ENCODE results near the gene ST6GALNAC2. TPM values are rescaled to one million over a fixed set of nuclear protein-coding genes. Genes with fewer than 3 reads are reported as not detected.
"Not testable (repeated sequence)": the region's sequence is repeated elsewhere in the genome, so short reads cannot be mapped to it uniquely, and the experiment has no call there.

The ST6GALNAC2 gene
- total and polyA plus RNA-seq, 4 experiments from 2014 or later = 0.95 to 3.6 (median 2.9) TPM

DNA sequence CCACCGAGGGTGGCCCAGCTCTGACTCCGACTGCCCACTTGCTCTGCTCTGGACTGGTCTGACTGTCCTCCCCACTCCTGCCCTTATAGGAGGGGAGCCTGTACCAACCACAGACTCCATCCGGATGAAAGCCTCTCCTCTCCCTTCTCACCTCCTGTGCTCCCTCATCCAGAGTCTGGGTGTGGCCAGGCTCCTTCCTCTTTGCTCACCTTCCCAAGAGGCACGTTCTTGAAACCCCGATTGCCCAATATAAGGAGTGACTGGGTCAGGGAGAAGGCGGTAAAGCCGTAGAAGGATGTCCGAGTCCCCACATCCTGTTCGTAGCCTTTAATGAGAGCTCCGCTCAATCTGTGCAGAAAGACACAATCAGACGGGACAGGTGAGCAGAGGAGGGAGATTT, 40.8 kb upstream of the ST6GALNAC2 start:
- Histone ChIP-seq H3K4me1 (ENCODE audit: insufficient read depth, low read length) (peaks cover 4% of the 10 kb centered on the region), H3K27me3 (ENCODE audit: insufficient read depth, low read length) (no peaks in the 10 kb centered on the region), H3K9me3 (ENCODE audit: control insufficient read depth in 1 of 2, low read length in 2 of 2) (no peaks in the 10 kb centered on the region), H3K27ac (ENCODE audit: low read depth, low read length) (no peak overlapping the region), H3K4me3 (ENCODE audit: low read length in 2 of 2) (no peak overlapping the region), H3K36me3 (ENCODE audit: insufficient read depth, low read length) (peaks cover 5% of the 10 kb centered on the region)
- Mint-ChIP-seq H3K36me3 (peaks cover 7 to 13% of the 10 kb centered on the region in 2 donors), H3K4me1 (peaks cover 0 to 9% (median 3%) of the 10 kb centered on the region in 4 donors), H3K27ac (peak overlapping the region in 4 of 7 donors; percentile 9 to 72 (median 24)), H3K9me3 (no peaks in the 10 kb centered on the region), H3K27me3 (no peaks in the 10 kb centered on the region), H3K4me3 (no peak overlapping the region)
- intact Hi-C loops (cut with micrococcal nuclease) = no loop called here
- DNase-seq = no peak
- POLR2A ChIA-PET (ENCODE audit: partially characterized antibody) = interaction anchor here (1.1 kb wide), 1 partner anchor 45 kb away, joined by 3 read pairs; no protein-coding TSS in a partner anchor
- CTCF ChIA-PET (ENCODE audit: partially characterized antibody) = interaction anchor here (1.0 to 8.1 kb wide), 6 partner anchors 8 to 105 kb away, joined by 3 to 126 read pairs (median 11); no protein-coding TSS in a partner anchor

- no peaks in the 10 kb centered on the region for H3K9me3 ChIP-seq (ENCODE audit: control insufficient read depth in 1 of 2, low read length in 2 of 2)
- Mint-ChIP-seq H3K36me3 (peaks cover 7 to 13% of the 10 kb centered on the region in 2 donors), H3K4me3 (no peak overlapping the region), H3K27ac (no peak overlapping the region), H3K9me3 (no peaks in the 10 kb centered on the region), H3K27me3 (no peaks in the 10 kb centered on the region), H3K4me1 (peaks cover 0 to 9% (median 3%) of the 10 kb centered on the region in 4 donors)
- H3K4me3 ChIP-seq (ENCODE audit: low read length in 2 of 2) = no peak overlapping the region
- no peaks in the 10 kb centered on the region for H3K27me3 ChIP-seq (ENCODE audit: insufficient read depth, low read length)
- POLR2A ChIA-PET (ENCODE audit: partially characterized antibody) = interaction anchor here (2.3 to 3.2 kb wide), 2 partner anchors 56 to 64 kb away, joined by 16 read pairs; no protein-coding TSS in a partner anchor
- peaks cover 5% of the 10 kb centered on the region for H3K36me3 ChIP-seq (ENCODE audit: insufficient read depth, low read length)
- no peak for DNase-seq
- H3K4me1 ChIP-seq (ENCODE audit: insufficient read depth, low read length) = peaks cover 4% of the 10 kb centered on the region
- intact Hi-C loops (cut with micrococcal nuclease) = no loop called here
- no peak overlapping the region for H3K27ac ChIP-seq (ENCODE audit: low read depth, low read length)
- CTCF ChIA-PET (ENCODE audit: partially characterized antibody) = interaction anchor here (1.0 to 8.1 kb wide), 14 partner anchors 9 to 156 kb away, joined by 3 to 126 read pairs (median 24); partner anchors contain the start of genes ST6GALNAC1 and ST6GALNAC2
Measured at GRCh38 chr17:76625496-76625895, 39.8 kb upstream of the ST6GALNAC2 start.

- Histone ChIP-seq H3K27me3 (ENCODE audit: insufficient read depth, low read length) (no peaks in the 10 kb centered on the region), H3K36me3 (ENCODE audit: insufficient read depth, low read length) (peaks cover 5% of the 10 kb centered on the region), H3K27ac (ENCODE audit: low read depth, low read length) (no peak overlapping the region), H3K4me3 (ENCODE audit: low read length in 2 of 2) (no peak overlapping the region), H3K4me1 (ENCODE audit: insufficient read depth, low read length) (peaks cover 4% of the 10 kb centered on the region), H3K9me3 (ENCODE audit: control insufficient read depth in 1 of 2, low read length in 2 of 2) (no peaks in the 10 kb centered on the region)
- Mint-ChIP-seq H3K4me3 (no peak overlapping the region), H3K27ac (peak overlapping the region in 1 of 7 donors; percentile 55), H3K36me3 (peaks cover 4 to 6% of the 10 kb centered on the region in 2 donors), H3K27me3 (peaks cover 0 to 1% of the 10 kb centered on the region in 2 donors), H3K4me1 (peaks cover 0 to 6% (median under 1%) of the 10 kb centered on the region in 4 donors), H3K9me3 (no peaks in the 10 kb centered on the region)
- POLR2A ChIA-PET (ENCODE audit: partially characterized antibody) = interaction anchor here (0.7 to 3.7 kb wide), 16 partner anchors 9 to 112 kb away, joined by 3 to 24 read pairs (median 4); partner anchors contain the start of gene ST6GALNAC1
- peak; percentile 67 to 73 (median 70) for DNase-seq
- intact Hi-C loops (cut with micrococcal nuclease) = loop anchor here (1.0 to 5.0 kb wide), 6 partner anchors 49 to 215 kb away; no protein-coding TSS in a partner anchor
- CTCF ChIA-PET (ENCODE audit: partially characterized antibody) = interaction anchor here (0.6 to 8.1 kb wide), 47 partner anchors 8 to 212 kb away, joined by 3 to 126 read pairs (median 7); partner anchors contain the start of genes ST6GALNAC1 and UBE2O
Measured at GRCh38 chr17:76623271-76624146, 37.8 kb upstream of the ST6GALNAC2 start.

DNA sequence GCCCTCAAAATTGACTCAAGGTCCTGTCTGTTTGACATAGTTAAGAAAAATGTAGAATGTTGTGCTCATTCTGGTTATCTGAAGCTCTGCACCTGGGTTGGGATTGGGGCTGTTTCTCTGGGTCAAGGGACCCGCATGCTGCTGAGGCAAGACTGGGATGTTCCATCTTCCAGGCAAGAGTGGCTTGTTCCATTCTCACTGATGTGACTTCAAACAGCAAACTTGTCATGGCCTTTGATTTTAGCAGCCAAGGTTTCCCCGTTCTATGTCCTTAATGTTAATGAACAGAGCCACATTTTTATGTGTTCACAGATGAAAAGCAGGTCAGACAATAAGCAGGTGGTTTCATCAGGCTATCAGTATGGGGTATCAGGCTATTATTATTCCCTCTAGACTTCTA, 32.2 kb upstream of the ST6GALNAC2 start:
- H3K36me3 ChIP-seq (ENCODE audit: insufficient read depth, low read length) = no peaks in the 10 kb centered on the region
- H3K27me3 Mint-ChIP-seq = peaks cover 0 to 1% of the 10 kb centered on the region in 2 donors
- no peak overlapping the region for H3K27ac ChIP-seq (ENCODE audit: low read depth, low read length)
- no peaks in the 10 kb centered on the region for H3K4me1 ChIP-seq (ENCODE audit: insufficient read depth, low read length)
- no peak overlapping the region for H3K4me3 ChIP-seq (ENCODE audit: low read length in 2 of 2)
- H3K9me3 Mint-ChIP-seq = no peaks in the 10 kb centered on the region
- intact Hi-C loops (cut with micrococcal nuclease) = no loop called here
- H3K27me3 ChIP-seq (ENCODE audit: insufficient read depth, low read length) = no peaks in the 10 kb centered on the region
- POLR2A ChIA-PET (ENCODE audit: partially characterized antibody) = no interaction called here
- no peak for DNase-seq
- no peaks in the 10 kb centered on the region for H3K9me3 ChIP-seq (ENCODE audit: control insufficient read depth in 1 of 2, low read length in 2 of 2)
- H3K27ac Mint-ChIP-seq = no peak overlapping the region
- peaks cover 0 to 7% (median 2%) of the 10 kb centered on the region in 4 donors for H3K4me1 Mint-ChIP-seq
- H3K36me3 Mint-ChIP-seq = no peaks in the 10 kb centered on the region
- CTCF ChIA-PET (ENCODE audit: partially characterized antibody) = no interaction called here
- H3K4me3 Mint-ChIP-seq = no peak overlapping the region

DNA sequence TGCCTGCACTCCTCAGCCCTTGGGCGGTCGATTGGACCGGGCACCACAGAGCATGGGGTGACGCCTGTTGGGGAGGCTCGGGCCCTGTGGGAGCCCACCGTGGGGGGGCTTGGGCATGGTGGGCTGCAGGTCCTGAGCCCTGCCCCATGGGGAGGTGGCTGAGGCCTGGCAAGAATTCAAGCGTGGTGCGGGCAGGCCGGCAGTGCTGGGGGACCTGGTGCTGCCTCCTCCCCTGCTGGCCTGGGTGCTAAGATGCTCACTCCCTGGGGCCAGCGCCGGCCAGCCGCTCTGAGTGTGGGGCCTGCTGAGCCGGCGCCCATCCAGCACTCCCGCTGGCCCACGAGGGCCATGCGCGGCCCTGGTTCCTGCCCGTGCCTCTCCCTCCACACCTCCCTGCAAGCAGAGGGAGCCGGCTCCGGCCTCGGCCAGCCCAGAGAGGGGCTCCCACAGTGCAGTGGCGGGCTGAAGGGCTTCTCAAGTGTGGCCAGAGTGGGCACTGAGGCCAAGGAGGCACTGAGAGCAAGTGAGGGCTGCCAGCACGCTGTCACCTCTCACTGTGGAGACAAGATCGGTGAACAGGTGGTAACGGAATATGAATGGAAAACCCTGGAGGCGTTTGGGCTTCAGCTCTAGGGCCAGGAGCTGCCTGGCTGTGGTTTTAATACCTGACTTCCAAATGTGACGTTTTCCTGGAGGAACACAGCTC, 29.4 kb upstream of the ST6GALNAC2 start:
- H3K36me3 Mint-ChIP-seq = no peaks in the 10 kb centered on the region
- intact Hi-C loops (cut with micrococcal nuclease) = no loop called here
- Histone ChIP-seq H3K36me3 (ENCODE audit: insufficient read depth, low read length) (no peaks in the 10 kb centered on the region), H3K27ac (ENCODE audit: low read depth, low read length) (no peak overlapping the region), H3K4me3 (ENCODE audit: low read length in 2 of 2) (no peak overlapping the region), H3K4me1 (ENCODE audit: insufficient read depth, low read length) (no peaks in the 10 kb centered on the region), H3K27me3 (ENCODE audit: insufficient read depth, low read length) (no peaks in the 10 kb centered on the region), H3K9me3 (ENCODE audit: control insufficient read depth in 1 of 2, low read length in 2 of 2) (no peaks in the 10 kb centered on the region)
- ChIA-PET CTCF (ENCODE audit: partially characterized antibody) (interaction anchor here (0.9 to 4.2 kb wide), 4 partner anchors 9 to 67 kb away, joined by 3 to 31 read pairs (median 5); partner anchors contain the start of gene ST6GALNAC2), POLR2A (ENCODE audit: partially characterized antibody) (interaction anchor here (1.0 to 1.5 kb wide), 3 partner anchors 9 to 66 kb away, joined by 3 read pairs; no protein-coding TSS in a partner anchor)
- no peak for DNase-seq
- H3K27ac Mint-ChIP-seq = no peak overlapping the region
- peaks cover 1 to 3% of the 10 kb centered on the region in 2 donors for H3K27me3 Mint-ChIP-seq
- no peak overlapping the region for H3K4me3 Mint-ChIP-seq
- no peaks in the 10 kb centered on the region for H3K9me3 Mint-ChIP-seq
- peaks cover 0 to 7% (median 2%) of the 10 kb centered on the region in 4 donors for H3K4me1 Mint-ChIP-seq

- H3K27ac ChIP-seq (ENCODE audit: low read depth, low read length); H3K36me3 ChIP-seq (ENCODE audit: insufficient read depth, low read length); H3K9me3 Mint-ChIP-seq; H3K36me3 Mint-ChIP-seq; H3K4me3 Mint-ChIP-seq; H3K4me1 Mint-ChIP-seq; intact Hi-C loops (cut with micrococcal nuclease); H3K4me3 ChIP-seq (ENCODE audit: low read length in 2 of 2); H3K4me1 ChIP-seq (ENCODE audit: insufficient read depth, low read length); H3K27me3 ChIP-seq (ENCODE audit: insufficient read depth, low read length); H3K9me3 ChIP-seq (ENCODE audit: control insufficient read depth in 1 of 2, low read length in 2 of 2); H3K27me3 Mint-ChIP-seq: not testable (repeated sequence)
- peak overlapping the region in 1 of 7 donors; percentile 65 for H3K27ac Mint-ChIP-seq
- ChIA-PET CTCF (ENCODE audit: partially characterized antibody) (interaction anchor here (1.3 to 4.2 kb wide), 3 partner anchors 9 to 68 kb away, joined by 3 to 31 read pairs (median 7); no protein-coding TSS in a partner anchor), POLR2A (ENCODE audit: partially characterized antibody) (interaction anchor here (1.0 to 1.7 kb wide), 4 partner anchors 10 to 67 kb away, joined by 3 read pairs; no protein-coding TSS in a partner anchor)
- peak in 1 of 5 donors; percentile 29 for DNase-seq
Measured at GRCh38 chr17:76614064-76614759, 28.6 kb upstream of the ST6GALNAC2 start.
